ENCODE data around the gene PELO. TPM values are rescaled to one million over a fixed set of nuclear protein-coding genes. Genes with fewer than 3 reads are reported as not detected.

Gene PELO
- polyA plus RNA-seq, 1 of the 3 experiments (the other 2 are of a cell fraction): 10.7 TPM

DNA sequence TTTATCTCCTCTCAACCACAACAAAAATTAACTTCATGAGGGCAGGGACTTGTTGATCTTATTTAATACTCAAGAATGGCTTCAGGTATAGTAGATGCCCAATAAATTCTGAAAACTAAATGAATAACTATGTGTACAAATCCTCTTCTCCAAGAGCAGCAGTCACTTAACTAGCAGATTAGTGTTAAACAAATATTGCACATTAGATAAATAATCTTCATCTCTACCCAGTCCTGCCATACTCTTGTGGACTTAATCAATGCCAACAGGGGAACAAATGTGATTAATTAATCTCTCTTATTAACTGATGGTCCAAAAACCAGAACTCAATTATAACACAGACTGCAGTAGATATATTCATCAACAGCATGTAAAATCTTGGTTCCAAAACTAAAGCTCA, 15.0 kb upstream of the PELO start:
- DNase-seq: no peak
- Histone ChIP-seq H2AFZ (ENCODE audit: low read depth) (no peak overlapping the region), H3F3A (replicated peaks; ENCODE audit: insufficient read depth) (peaks cover 4% of the 10 kb centered on the region), H3K9me3 (no peaks in the 10 kb centered on the region), H3K27ac (ENCODE audit: low read depth in 2 of 2, low read length in 1 of 2) (no peak overlapping the region), H3K9me2 (0 out of 2 replicates have a peak, but pooled peaks cover 5% of the 10 kb centered on the region), H3K36me3 (replicated peaks in 1 of 2; ENCODE audit: control insufficient read depth in 1 of 2, insufficient read depth in 2 of 2, low read length in 1 of 2) (no peaks in the 10 kb centered on the region), H3K4me3 (ENCODE audit: low read depth in 2 of 2, low read length in 1 of 2) (no peak overlapping the region), H3K79me2 (ENCODE audit: insufficient read depth) (no peaks in the 10 kb centered on the region), H3K27me3 (ENCODE audit: insufficient read depth) (no peaks in the 10 kb centered on the region), H4K20me1 (ENCODE audit: insufficient read depth) (no peaks in the 10 kb centered on the region), H3K9ac (no peak overlapping the region), H3K4me2 (no peak overlapping the region), H3K4me1 (ENCODE audit: control insufficient read depth in 1 of 2, insufficient read depth in 2 of 2, low read depth in 1 of 2, low read length in 1 of 2) (no peaks in the 10 kb centered on the region)
- CTCF ChIA-PET: interaction anchor here (0.7 to 0.9 kb wide), 2 partner anchors 78 to 143 kb away, joined by 4 read pairs; no protein-coding TSS in a partner anchor
- no peak for TF ChIP-seq CHD2 (IDR thresholded peaks at IDR 0.05; ENCODE audit: low read length, partially characterized antibody)
- TF ChIP-seq FOSL2 (IDR thresholded peaks at IDR 0.05; ENCODE audit: borderline replicate concordance, low read depth): no peak
- no peak for TF ChIP-seq RXRA (IDR thresholded peaks at IDR 0.05; ENCODE audit: borderline replicate concordance, low read depth)
- TF ChIP-seq EP300 (IDR thresholded peaks at IDR 0.05; ENCODE audit: borderline replicate concordance in 1 of 2, low read depth in 1 of 2, low read length in 1 of 2): no peak
- TF ChIP-seq, protein P1, sequence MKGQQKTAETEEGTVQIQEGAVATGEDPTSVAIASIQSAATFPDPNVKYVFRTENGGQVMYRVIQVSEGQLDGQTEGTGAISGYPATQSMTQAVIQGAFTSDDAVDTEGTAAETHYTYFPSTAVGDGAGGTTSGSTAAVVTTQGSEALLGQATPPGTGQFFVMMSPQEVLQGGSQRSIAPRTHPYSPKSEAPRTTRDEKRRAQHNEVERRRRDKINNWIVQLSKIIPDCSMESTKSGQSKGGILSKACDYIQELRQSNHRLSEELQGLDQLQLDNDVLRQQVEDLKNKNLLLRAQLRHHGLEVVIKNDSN (IDR thresholded peaks at IDR 0.05; ENCODE audit: borderline replicate concordance, low read depth): no peak
- POLR2A ChIA-PET: no interaction called here

DNA sequence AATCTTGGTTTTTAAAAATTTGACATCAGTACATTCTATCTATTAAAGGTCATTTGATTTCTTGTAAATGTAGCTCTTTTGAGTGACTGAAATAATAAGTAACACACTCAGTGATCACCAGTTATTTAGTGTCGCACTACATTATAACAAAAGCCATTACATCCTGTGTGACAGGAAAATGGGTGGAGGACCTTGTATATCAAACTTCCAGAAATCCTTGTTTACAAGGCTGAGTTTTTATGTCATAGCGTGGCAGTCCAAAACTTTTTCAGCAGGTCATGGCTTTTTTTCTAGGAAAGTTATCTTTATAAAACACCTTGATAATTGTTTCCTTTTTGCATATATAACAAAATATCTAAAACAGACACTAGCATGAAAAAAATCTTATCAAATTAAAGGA, 14.4 kb upstream of the PELO start:
- no peak for DNase-seq
- H3K27me3 ChIP-seq (ENCODE audit: insufficient read depth): no peaks in the 10 kb centered on the region
- WGBS (ENCODE audit: low lambda C conversion rate): 85% methylated on average over 2 of the region's 2 CpGs
- no peak overlapping the region for H2AFZ ChIP-seq (ENCODE audit: low read depth)
- no peaks in the 10 kb centered on the region for H3K36me3 ChIP-seq (replicated peaks in 1 of 2; ENCODE audit: control insufficient read depth in 1 of 2, insufficient read depth in 2 of 2, low read length in 1 of 2)
- CTCF ChIA-PET: interaction anchor here (0.7 to 0.9 kb wide), 2 partner anchors 79 to 142 kb away, joined by 4 read pairs; no protein-coding TSS in a partner anchor
- POLR2A ChIA-PET: no interaction called here
- H3K79me2 ChIP-seq (ENCODE audit: insufficient read depth): no peaks in the 10 kb centered on the region
- no peak overlapping the region for H3K27ac ChIP-seq (ENCODE audit: low read depth in 2 of 2, low read length in 1 of 2)
- peaks cover 4% of the 10 kb centered on the region for H3F3A ChIP-seq (replicated peaks; ENCODE audit: insufficient read depth)
- no peak overlapping the region for H3K4me2 ChIP-seq
- H3K9ac ChIP-seq: no peak overlapping the region
- no peak overlapping the region for H3K4me3 ChIP-seq (ENCODE audit: low read depth in 2 of 2, low read length in 1 of 2)
- no peaks in the 10 kb centered on the region for H4K20me1 ChIP-seq (ENCODE audit: insufficient read depth)
- H3K9me3 ChIP-seq: no peaks in the 10 kb centered on the region
- TF ChIP-seq, protein P2, sequence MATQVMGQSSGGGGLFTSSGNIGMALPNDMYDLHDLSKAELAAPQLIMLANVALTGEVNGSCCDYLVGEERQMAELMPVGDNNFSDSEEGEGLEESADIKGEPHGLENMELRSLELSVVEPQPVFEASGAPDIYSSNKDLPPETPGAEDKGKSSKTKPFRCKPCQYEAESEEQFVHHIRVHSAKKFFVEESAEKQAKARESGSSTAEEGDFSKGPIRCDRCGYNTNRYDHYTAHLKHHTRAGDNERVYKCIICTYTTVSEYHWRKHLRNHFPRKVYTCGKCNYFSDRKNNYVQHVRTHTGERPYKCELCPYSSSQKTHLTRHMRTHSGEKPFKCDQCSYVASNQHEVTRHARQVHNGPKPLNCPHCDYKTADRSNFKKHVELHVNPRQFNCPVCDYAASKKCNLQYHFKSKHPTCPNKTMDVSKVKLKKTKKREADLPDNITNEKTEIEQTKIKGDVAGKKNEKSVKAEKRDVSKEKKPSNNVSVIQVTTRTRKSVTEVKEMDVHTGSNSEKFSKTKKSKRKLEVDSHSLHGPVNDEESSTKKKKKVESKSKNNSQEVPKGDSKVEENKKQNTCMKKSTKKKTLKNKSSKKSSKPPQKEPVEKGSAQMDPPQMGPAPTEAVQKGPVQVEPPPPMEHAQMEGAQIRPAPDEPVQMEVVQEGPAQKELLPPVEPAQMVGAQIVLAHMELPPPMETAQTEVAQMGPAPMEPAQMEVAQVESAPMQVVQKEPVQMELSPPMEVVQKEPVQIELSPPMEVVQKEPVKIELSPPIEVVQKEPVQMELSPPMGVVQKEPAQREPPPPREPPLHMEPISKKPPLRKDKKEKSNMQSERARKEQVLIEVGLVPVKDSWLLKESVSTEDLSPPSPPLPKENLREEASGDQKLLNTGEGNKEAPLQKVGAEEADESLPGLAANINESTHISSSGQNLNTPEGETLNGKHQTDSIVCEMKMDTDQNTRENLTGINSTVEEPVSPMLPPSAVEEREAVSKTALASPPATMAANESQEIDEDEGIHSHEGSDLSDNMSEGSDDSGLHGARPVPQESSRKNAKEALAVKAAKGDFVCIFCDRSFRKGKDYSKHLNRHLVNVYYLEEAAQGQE (IDR thresholded peaks at IDR 0.05; ENCODE audit: low read depth, low read length): no peak
- no peak for TF ChIP-seq MEF2A (IDR thresholded peaks at IDR 0.05; ENCODE audit: borderline replicate concordance, low read depth)
- H3K9me2 ChIP-seq: 0 out of 2 replicates have a peak, but pooled peaks cover 6% of the 10 kb centered on the region
- H3K4me1 ChIP-seq (ENCODE audit: control insufficient read depth in 1 of 2, insufficient read depth in 2 of 2, low read depth in 1 of 2, low read length in 1 of 2): no peaks in the 10 kb centered on the region
